Heart left ventricle (tissue), 13 donors: ENCODE data around the gene SSBP3.

Experiments
- POLR2A ChIP-seq, 2 donors: fragments of 450-650 bp; IDR thresholded peaks; one replicate each; pipeline ENCODE4 v1.6.1; 2017; ENCODE audit warnings: antibody characterized with exemption in 2 of 2, mild to moderate bottlenecking in 2 of 2, moderate library complexity in 2 of 2
- TF ChIP-seq, protein P1 (sequence below), 12 donors: fragments of 200-600 bp; sonication (generic) in 4 of 12; IDR thresholded peaks; one replicate each; pipeline versions ENCODE4 v1.5.0 to v1.8.0; 2018 to 2022; ENCODE audit warnings: antibody characterized with exemption in 12 of 12, mild to moderate bottlenecking in 5 of 12
- donor health status: ischemic (EF 13 %, LVEDD 7.1; RV severe dilation, severe dysfunction).
- donor health status: DM: no; HTN: yes; CAD: no.
- donor health status: DM: no; HTN: no; CAD: no.
- donor health status: ischemic (EF 25% LVEDD 6.9; RV normal size, moderate dysfunction).
- donor health status: ischemic (EF 25% LVEDD 5.7; RV mildly dilated, moderate dysfunction).
- donor health status: ischemic (EF 35%, LVEDD 5.7; RV mildly dilated, moderate dysfunction).
- donor health status: nonischemic (EF 11% LVEDD 7.7; RV severe dilation, severe dysfunction).
- donor health status: DM: yes; HTN: yes; CAD: no.
- donor health status: PGD.
- donor health status: ischemic (EF 29% LVEDD 5.4; RV normal size, mild dysfunction).
- donor health status: nonischemic (EF 23%, LVEDD 6.1; RV moderate dilation, normal function).

DNA sequence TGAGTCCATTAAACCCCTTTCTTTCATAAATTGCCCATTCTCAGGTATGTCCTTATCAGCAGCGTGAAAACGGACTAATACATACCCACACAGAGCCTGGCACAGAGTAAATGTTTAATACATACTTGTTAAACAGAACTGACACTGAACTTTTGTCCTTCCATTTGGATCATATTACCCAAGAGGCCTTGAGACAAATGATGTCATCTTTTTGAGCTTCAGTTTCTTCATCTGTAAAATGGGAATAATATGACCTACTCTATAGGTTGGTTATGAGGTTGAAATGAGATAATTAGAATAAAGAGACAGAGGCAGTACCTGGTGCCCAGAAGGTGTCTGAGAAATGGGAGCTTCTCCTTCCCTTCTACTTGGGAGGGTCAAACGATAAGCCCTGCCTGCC is 220.1 kb downstream of the SSBP3 start:
- TF ChIP-seq, protein P1, sequence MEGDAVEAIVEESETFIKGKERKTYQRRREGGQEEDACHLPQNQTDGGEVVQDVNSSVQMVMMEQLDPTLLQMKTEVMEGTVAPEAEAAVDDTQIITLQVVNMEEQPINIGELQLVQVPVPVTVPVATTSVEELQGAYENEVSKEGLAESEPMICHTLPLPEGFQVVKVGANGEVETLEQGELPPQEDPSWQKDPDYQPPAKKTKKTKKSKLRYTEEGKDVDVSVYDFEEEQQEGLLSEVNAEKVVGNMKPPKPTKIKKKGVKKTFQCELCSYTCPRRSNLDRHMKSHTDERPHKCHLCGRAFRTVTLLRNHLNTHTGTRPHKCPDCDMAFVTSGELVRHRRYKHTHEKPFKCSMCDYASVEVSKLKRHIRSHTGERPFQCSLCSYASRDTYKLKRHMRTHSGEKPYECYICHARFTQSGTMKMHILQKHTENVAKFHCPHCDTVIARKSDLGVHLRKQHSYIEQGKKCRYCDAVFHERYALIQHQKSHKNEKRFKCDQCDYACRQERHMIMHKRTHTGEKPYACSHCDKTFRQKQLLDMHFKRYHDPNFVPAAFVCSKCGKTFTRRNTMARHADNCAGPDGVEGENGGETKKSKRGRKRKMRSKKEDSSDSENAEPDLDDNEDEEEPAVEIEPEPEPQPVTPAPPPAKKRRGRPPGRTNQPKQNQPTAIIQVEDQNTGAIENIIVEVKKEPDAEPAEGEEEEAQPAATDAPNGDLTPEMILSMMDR (IDR thresholded peaks at IDR 0.05): no peak
- TF ChIP-seq POLR2A (IDR thresholded peaks at IDR 0.05): no peak
